A673 (cell line): ENCODE data around the gene SCAF1.

ENCODE experiments used
- CTCF ChIP-seq: fragments of 300-800, 200-600 bp; sonication (generic); conservative IDR thresholded peaks from 2 replicates; pipeline ENCODE4 v1.5.1; 2017; ENCODE audit warnings: low read depth, mild to moderate bottlenecking, antibody characterized with exemption, low read length, moderate library complexity, mixed read lengths
- EZH2 ChIP-seq: fragments of 200-600 bp; sonication (generic); IDR thresholded peaks from 2 replicates; pipeline ENCODE4 v1.6.1; 2017; ENCODE audit warnings: borderline replicate concordance, low read depth, mild to moderate bottlenecking, mixed read lengths, antibody characterized with exemption, low read length; ENCODE audit not compliant: poor library complexity, severe bottlenecking

GRCh38 chr19:49680421-49681351 lies 38.7 kb downstream of the SCAF1 start:
- TF ChIP-seq CTCF (peak; percentile 99), EZH2 (no peak)
